Upper lobe of right lung (tissue), 1 donor: ENCODE results near the gene NKD1. TPM values are rescaled to one million over a fixed set of nuclear protein-coding genes. Genes with fewer than 3 reads are reported as not detected.

ENCODE experiments used
- ATAC-seq: fragments of 200-7000 bp; cut with Tn5 transposase; one replicate; pipeline ENCODE4 v1.9.1; 2020; ENCODE audit warnings: mild to moderate bottlenecking, moderate library complexity
- DNase-seq: peaks from one replicate; pipeline ENCODE4 v3.0.0-alpha.2; 2020
- H3K27ac ChIP-seq: fragments of 200-600 bp; one replicate; pipeline ENCODE4 v1.8.0; 2022
- H3K27me3 ChIP-seq: fragments of 200-600 bp; one replicate; pipeline ENCODE4 v1.8.0; 2022; ENCODE audit warnings: mild to moderate bottlenecking
- H3K36me3 ChIP-seq: fragments of 200-600 bp; one replicate; pipeline ENCODE4 v1.8.0; 2022
- H3K4me1 ChIP-seq: fragments of 200-600 bp; one replicate; pipeline ENCODE4 v1.8.0; 2022
- H3K4me3 ChIP-seq: fragments of 200-600 bp; one replicate; pipeline ENCODE4 v1.8.0; 2022; ENCODE audit warnings: mild to moderate bottlenecking
- H3K9me3 ChIP-seq: fragments of 200-600 bp; one replicate; pipeline ENCODE4 v1.8.0; 2022
- intact Hi-C: fragments of 100-400 bp; cut with DNase I; formaldehyde crosslinking; loops from one replicate; pipeline ENCODE4 v1.11.0; 2022
- total RNA-seq: library from RNA; stranded (reverse); fragmentation: NEBNext Ultra II Directional; extraction: Animal tissue kit (Norgen Biotek cat#: 25700); gene quantifications from one replicate; pipeline ENCODE4 v1.2.1, GENCODE V29; 2021
- TF ChIP-seq, protein P1 (sequence below): fragments of 200-600 bp; IDR thresholded peaks from one replicate; pipeline ENCODE4 v1.8.0; 2022; ENCODE audit warnings: antibody characterized with exemption
- donor health status: DM: no; HTN: yes; CAD: no; lungs with severe emphysema.

NKD1 gene
- total RNA-seq, 1 donor from 2014 or later = 47.2 TPM

DNA sequence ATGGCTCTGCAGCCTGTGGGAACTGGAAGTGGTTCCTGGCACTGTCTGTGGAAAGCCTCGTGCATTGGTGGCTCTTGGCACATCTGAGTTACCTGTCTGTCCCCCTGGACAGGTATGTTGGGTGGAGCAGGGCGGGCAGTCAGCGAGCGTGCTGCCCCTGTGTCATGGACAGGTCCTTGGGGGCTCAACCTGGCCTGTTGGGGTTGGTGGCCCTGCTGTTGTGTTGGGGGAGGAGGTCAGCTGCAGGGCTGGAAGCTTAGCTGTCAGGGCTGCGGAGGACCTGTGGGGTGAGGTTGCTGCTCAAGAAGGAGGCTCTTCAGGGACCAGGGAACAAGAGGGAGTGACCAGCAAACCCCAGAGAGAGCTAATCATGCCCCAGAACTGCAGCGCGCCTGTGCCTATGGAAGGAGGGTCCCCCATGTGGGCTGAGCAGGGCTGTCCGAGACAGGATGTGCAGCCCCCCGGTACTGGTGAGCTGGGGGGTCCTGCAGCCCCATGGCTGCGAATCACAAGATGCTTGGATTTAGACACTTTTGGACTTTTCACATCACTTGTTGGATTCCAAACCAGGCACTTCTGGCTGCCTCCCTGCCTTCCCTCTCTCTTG is 7.2 kb downstream of the NKD1 start:
- no peak overlapping the region for H3K4me3 ChIP-seq
- H3K27me3 ChIP-seq = no peaks in the 10 kb centered on the region
- TF ChIP-seq, protein P1, sequence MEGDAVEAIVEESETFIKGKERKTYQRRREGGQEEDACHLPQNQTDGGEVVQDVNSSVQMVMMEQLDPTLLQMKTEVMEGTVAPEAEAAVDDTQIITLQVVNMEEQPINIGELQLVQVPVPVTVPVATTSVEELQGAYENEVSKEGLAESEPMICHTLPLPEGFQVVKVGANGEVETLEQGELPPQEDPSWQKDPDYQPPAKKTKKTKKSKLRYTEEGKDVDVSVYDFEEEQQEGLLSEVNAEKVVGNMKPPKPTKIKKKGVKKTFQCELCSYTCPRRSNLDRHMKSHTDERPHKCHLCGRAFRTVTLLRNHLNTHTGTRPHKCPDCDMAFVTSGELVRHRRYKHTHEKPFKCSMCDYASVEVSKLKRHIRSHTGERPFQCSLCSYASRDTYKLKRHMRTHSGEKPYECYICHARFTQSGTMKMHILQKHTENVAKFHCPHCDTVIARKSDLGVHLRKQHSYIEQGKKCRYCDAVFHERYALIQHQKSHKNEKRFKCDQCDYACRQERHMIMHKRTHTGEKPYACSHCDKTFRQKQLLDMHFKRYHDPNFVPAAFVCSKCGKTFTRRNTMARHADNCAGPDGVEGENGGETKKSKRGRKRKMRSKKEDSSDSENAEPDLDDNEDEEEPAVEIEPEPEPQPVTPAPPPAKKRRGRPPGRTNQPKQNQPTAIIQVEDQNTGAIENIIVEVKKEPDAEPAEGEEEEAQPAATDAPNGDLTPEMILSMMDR = no peak
- DNase-seq (no peak), ATAC-seq (no peak)
- H3K4me1 ChIP-seq = no peaks in the 10 kb centered on the region
- intact Hi-C loops = no loop called here
- H3K36me3 ChIP-seq = no peaks in the 10 kb centered on the region
- H3K9me3 ChIP-seq = no peaks in the 10 kb centered on the region
- no peak overlapping the region for H3K27ac ChIP-seq

DNA sequence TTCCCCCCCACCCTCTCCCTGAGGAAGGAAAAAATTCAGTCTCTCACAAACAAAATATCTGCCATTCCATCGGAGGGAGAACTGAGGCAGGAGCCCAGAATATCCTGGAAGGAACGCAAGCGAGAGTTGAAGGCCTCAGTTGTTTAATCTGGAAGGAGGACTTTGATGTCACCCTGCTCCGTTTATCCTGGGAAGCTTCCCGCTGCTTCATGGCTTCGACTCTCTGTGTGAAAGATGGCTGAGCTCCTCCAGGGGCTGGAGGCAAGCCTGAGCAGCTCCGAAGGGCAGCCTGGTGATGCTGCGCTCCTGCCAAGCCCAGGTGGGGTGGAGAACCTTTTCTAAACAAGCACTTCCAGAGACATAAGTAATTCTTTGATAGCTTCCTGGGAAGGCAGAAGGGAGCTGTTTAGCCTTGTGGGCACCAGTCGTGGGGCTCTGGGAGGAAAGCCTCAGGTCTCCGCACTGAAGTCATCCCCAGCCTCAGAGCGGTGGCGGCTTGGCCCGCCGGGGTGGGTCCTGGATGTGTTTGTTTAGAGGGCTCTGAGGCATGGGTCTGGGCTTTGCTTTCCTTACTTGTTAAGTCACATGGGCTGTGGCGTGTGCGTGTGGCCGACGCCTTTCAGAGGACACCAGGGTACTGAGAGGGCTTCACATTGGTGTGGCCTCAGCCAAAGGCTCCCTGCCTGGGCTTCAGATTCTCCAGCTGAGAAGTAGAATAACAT is 7.9 kb downstream of the NKD1 start:
- no peak overlapping the region for H3K4me3 ChIP-seq
- ATAC-seq = no peak
- H3K27me3 ChIP-seq = no peaks in the 10 kb centered on the region
- H3K4me1 ChIP-seq = no peaks in the 10 kb centered on the region
- H3K9me3 ChIP-seq = no peaks in the 10 kb centered on the region
- intact Hi-C loops = no loop called here
- no peak for DNase-seq
- H3K36me3 ChIP-seq = no peaks in the 10 kb centered on the region
- H3K27ac ChIP-seq = peak overlapping the region; percentile 36
- TF ChIP-seq, protein P1 = no peak

DNA sequence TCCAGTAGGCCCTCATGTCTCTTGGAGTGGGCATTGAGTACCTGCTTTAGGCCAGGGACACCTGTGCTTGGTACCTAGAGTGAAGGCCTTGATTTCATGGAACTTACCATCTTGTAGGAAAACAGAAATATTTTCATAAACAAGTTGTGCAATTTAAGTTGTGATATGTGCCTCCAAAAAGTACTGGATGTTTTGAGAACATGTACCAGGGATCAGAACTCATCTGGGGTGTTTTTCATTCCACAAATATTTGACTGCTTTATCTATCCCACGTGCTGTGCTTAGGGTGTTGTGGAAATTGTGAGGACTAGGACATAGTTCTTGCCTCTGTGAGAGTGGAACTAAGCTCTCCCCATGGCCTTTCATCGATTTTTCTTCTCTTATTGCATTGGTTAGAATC is 8.8 kb downstream of the NKD1 start:
- H3K27ac ChIP-seq = peak overlapping the region; percentile 36
- no peak for DNase-seq
- intact Hi-C loops = no loop called here
- H3K27me3 ChIP-seq = no peaks in the 10 kb centered on the region
- H3K4me3 ChIP-seq = no peak overlapping the region
- H3K36me3 ChIP-seq = no peaks in the 10 kb centered on the region
- ATAC-seq = no peak
- no peaks in the 10 kb centered on the region for H3K4me1 ChIP-seq
- H3K9me3 ChIP-seq = no peaks in the 10 kb centered on the region
- TF ChIP-seq, protein P1 = no peak

DNA sequence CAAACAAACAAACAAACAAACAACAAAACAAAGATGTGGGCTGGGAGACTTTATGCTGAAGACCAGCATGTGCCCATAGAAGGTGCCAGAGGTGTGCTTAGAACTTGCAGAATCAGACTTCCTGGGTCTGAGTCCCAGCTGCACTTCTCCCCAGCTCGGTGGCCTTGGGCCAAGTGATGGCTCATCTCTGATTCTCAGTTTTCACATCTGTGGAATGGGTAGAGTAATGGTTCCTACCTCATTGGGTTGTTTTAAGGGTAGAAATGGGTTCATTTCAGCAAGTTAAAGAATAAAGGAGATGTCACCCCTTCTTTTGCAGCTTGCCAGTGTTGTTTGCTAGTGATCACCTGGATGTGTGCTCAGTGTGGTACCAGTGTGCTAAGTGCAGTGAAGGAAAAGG is 10.7 kb downstream of the NKD1 start:
- Histone ChIP-seq H3K4me3 (no peak overlapping the region), H3K4me1 (no peaks in the 10 kb centered on the region), H3K36me3 (no peaks in the 10 kb centered on the region), H3K9me3 (no peaks in the 10 kb centered on the region), H3K27me3 (no peaks in the 10 kb centered on the region), H3K27ac (no peak overlapping the region)
- DNase-seq (no peak), ATAC-seq (no peak)
- TF ChIP-seq, protein P1 = no peak
- intact Hi-C loops = no loop called here

DNA sequence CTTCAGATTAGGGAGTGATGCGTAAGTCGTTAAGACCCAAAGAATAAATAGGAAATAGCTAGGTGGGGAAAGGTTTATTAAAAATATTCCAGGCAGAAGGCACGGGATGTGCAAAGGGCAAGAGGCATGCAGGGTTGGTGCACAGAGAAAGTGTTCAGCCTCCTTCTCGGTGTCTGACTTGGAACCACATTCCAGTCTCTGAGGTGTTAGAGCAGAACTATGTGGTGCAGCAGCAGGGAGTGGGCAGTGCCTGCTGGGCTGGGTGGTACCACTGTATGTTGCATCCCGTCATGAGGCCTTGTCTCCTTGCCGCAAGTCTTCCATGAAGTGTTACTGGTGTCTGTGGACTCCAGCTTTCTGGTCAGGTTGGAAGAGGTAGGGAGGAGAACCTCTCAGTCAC is 11.1 kb downstream of the NKD1 start:
- intact Hi-C loops = no loop called here
- H3K27ac ChIP-seq = no peak overlapping the region
- DNase-seq (no peak), ATAC-seq (no peak)
- H3K4me3 ChIP-seq = no peak overlapping the region
- H3K4me1 ChIP-seq = no peaks in the 10 kb centered on the region
- TF ChIP-seq, protein P1 = no peak
- H3K9me3 ChIP-seq = no peaks in the 10 kb centered on the region
- H3K27me3 ChIP-seq = no peaks in the 10 kb centered on the region
- no peaks in the 10 kb centered on the region for H3K36me3 ChIP-seq
